Lower lobe of right lung (tissue), 2 donors: ENCODE data around the gene PRDX2. TPM values are rescaled to one million over a fixed set of nuclear protein-coding genes. Genes with fewer than 3 reads are reported as not detected.

Source experiments
- ATAC-seq, 2 donors: fragments of 200-7000 bp; cut with Tn5 transposase; one replicate each; pipeline ENCODE4 v1.9.1; 2020 to 2022; ENCODE audit warnings: mild to moderate bottlenecking in 2 of 2, moderate library complexity in 2 of 2
- DNase-seq: peaks from one replicate; pipeline ENCODE4 v3.0.0-alpha.2; 2020
- H3K27ac ChIP-seq: fragments of 200-600 bp; one replicate; pipeline ENCODE4 v1.8.0; 2022
- H3K27me3 ChIP-seq: fragments of 200-600 bp; one replicate; pipeline ENCODE4 v1.8.0; 2022; ENCODE audit warnings: low read depth
- H3K36me3 ChIP-seq: fragments of 200-600 bp; one replicate; pipeline ENCODE4 v1.8.0; 2022; ENCODE audit warnings: mild to moderate bottlenecking
- H3K4me1 ChIP-seq: fragments of 200-600 bp; one replicate; pipeline ENCODE4 v1.8.0; 2022
- H3K4me3 ChIP-seq: fragments of 200-600 bp; one replicate; pipeline ENCODE4 v1.8.0; 2022; ENCODE audit warnings: mild to moderate bottlenecking
- H3K9me3 ChIP-seq: fragments of 200-600 bp; one replicate; pipeline ENCODE4 v1.8.0; 2022
- CTCF ChIP-seq: fragments of 200-600 bp; IDR thresholded peaks from one replicate; pipeline ENCODE4 v1.8.0; 2022; ENCODE audit warnings: antibody characterized with exemption, mild to moderate bottlenecking
- intact Hi-C: fragments of 100-400 bp; cut with DNase I; formaldehyde crosslinking; loops from one replicate; pipeline ENCODE4 v1.11.0; 2022
- total RNA-seq: library from RNA; stranded (reverse); fragmentation: NEBNext Ultra II Directional; extraction: Animal tissue kit (Norgen Biotek cat#: 25700); gene quantifications from one replicate; pipeline ENCODE4 v1.2.1, GENCODE V29; 2021
- donor health status: DM: no; HTN: yes; CAD: no; lungs with severe emphysema.

The PRDX2 gene
- total RNA-seq, 1 donor from 2014 or later = 101 TPM

GRCh38 chr19:12759686-12760085 is 41.9 kb downstream of the PRDX2 start:
- no peaks in the 10 kb centered on the region for H3K27me3 ChIP-seq
- TF ChIP-seq CTCF = no peak
- peaks cover 20% of the 10 kb centered on the region for H3K36me3 ChIP-seq
- ATAC-seq = no peak
- intact Hi-C loops = loop anchor here (10.0 kb wide), 1 partner anchor 85 kb away; no protein-coding TSS in a partner anchor
- no peak overlapping the region for H3K4me3 ChIP-seq
- H3K9me3 ChIP-seq = no peaks in the 10 kb centered on the region
- DNase-seq = no peak
- peaks cover 11% of the 10 kb centered on the region for H3K4me1 ChIP-seq
- H3K27ac ChIP-seq = no peak overlapping the region

GRCh38 chr19:12757544-12758274 is 43.9 kb downstream of the PRDX2 start:
- intact Hi-C loops = no loop called here

GRCh38 chr19:12756150-12756883 is 45.3 kb downstream of the PRDX2 start:
- TF ChIP-seq CTCF = no peak

More at GRCh38 chr19:12757544-12758274, 43.9 kb downstream of the PRDX2 start:
- peaks cover 11% of the 10 kb centered on the region for H3K4me1 ChIP-seq
- no peaks in the 10 kb centered on the region for H3K27me3 ChIP-seq
- TF ChIP-seq CTCF = peak; percentile 97
- H3K36me3 ChIP-seq = peaks cover 5% of the 10 kb centered on the region
- DNase-seq (peak; percentile 81), ATAC-seq (peak; percentile 87 to 89)
- peak overlapping the region; percentile 44 for H3K4me3 ChIP-seq
- H3K9me3 ChIP-seq = no peaks in the 10 kb centered on the region
- peak overlapping the region; percentile 19 for H3K27ac ChIP-seq

GRCh38 chr19:12754465-12755196 is 47.0 kb downstream of the PRDX2 start:
- ATAC-seq (no peak), DNase-seq (no peak)
- H3K9me3 ChIP-seq = no peaks in the 10 kb centered on the region
- no peaks in the 10 kb centered on the region for H3K36me3 ChIP-seq
- TF ChIP-seq CTCF = no peak
- H3K4me3 ChIP-seq = no peak overlapping the region
- peaks cover 15% of the 10 kb centered on the region for H3K27me3 ChIP-seq
- peaks cover 16% of the 10 kb centered on the region for H3K4me1 ChIP-seq
- H3K27ac ChIP-seq = no peak overlapping the region
- intact Hi-C loops = no loop called here

More at GRCh38 chr19:12756150-12756883, 45.3 kb downstream of the PRDX2 start:
- Histone ChIP-seq H3K9me3 (no peaks in the 10 kb centered on the region), H3K36me3 (no peaks in the 10 kb centered on the region), H3K27me3 (peaks cover 2% of the 10 kb centered on the region), H3K4me1 (peaks cover 11% of the 10 kb centered on the region), H3K27ac (no peak overlapping the region), H3K4me3 (no peak overlapping the region)
- ATAC-seq = no peak
- intact Hi-C loops = no loop called here
- no peak for DNase-seq

- intact Hi-C loops = no loop called here
- H3K9me3 ChIP-seq = peaks cover 4% of the 10 kb centered on the region
- no peak overlapping the region for H3K4me3 ChIP-seq
- TF ChIP-seq CTCF = no peak
- DNase-seq = no peak
- peaks cover 21% of the 10 kb centered on the region for H3K27me3 ChIP-seq
- H3K36me3 ChIP-seq = peaks cover 11% of the 10 kb centered on the region
- H3K27ac ChIP-seq = no peak overlapping the region
- H3K4me1 ChIP-seq = peaks cover 9% of the 10 kb centered on the region
- ATAC-seq = no peak
Observed at GRCh38 chr19:12752056-12752781, 49.4 kb downstream of the PRDX2 start.
